ENCODE results near the gene CAPN2.

The CAPN2 gene

GRCh38 chr1:223750730-223751570, 38.6 kb downstream of the CAPN2 start:
- peak overlapping the region in 1 of 3 experiments; percentile 10 for H3K4me3 Mint-ChIP-seq
- peaks cover 11% of the 10 kb centered on the region for H3K4me1 Mint-ChIP-seq
- peaks cover 5% of the 10 kb centered on the region for H3K27me3 Mint-ChIP-seq (ENCODE audit: low read depth)
- TF ChIP-seq CTCF (IDR thresholded peaks at IDR 0.05; ENCODE audit: unreplicated experiment in 3 of 3), result no peak
- no peaks in the 10 kb centered on the region for H3K9me3 Mint-ChIP-seq
- peaks cover 55% of the 10 kb centered on the region for H3K36me3 Mint-ChIP-seq (ENCODE audit: low read depth)
- H3K27ac Mint-ChIP-seq, result no peak overlapping the region

GRCh38 chr1:223751696-223752095, 39.4 kb downstream of the CAPN2 start:
- Mint-ChIP-seq H3K27me3 (ENCODE audit: low read depth) (peaks cover 5% of the 10 kb centered on the region), H3K4me3 (no peak overlapping the region), H3K36me3 (ENCODE audit: low read depth) (peaks cover 50% of the 10 kb centered on the region), H3K9me3 (no peaks in the 10 kb centered on the region), H3K4me1 (peaks cover 11% of the 10 kb centered on the region), H3K27ac (no peak overlapping the region)
- TF ChIP-seq CTCF (IDR thresholded peaks at IDR 0.05; ENCODE audit: unreplicated experiment in 3 of 3), result no peak

GRCh38 chr1:223752721-223753515, 40.6 kb downstream of the CAPN2 start:
- H3K27me3 Mint-ChIP-seq (ENCODE audit: low read depth), result no peaks in the 10 kb centered on the region
- H3K4me1 Mint-ChIP-seq, result peaks cover 4% of the 10 kb centered on the region
- no peak overlapping the region for H3K27ac Mint-ChIP-seq
- H3K9me3 Mint-ChIP-seq, result no peaks in the 10 kb centered on the region
- no peak for TF ChIP-seq CTCF (IDR thresholded peaks at IDR 0.05; ENCODE audit: unreplicated experiment in 3 of 3)
- no peak overlapping the region for H3K4me3 Mint-ChIP-seq
- peaks cover 46% of the 10 kb centered on the region for H3K36me3 Mint-ChIP-seq (ENCODE audit: low read depth)

GRCh38 chr1:223754681-223755431, 42.5 kb downstream of the CAPN2 start:
- no peak overlapping the region for H3K4me3 Mint-ChIP-seq
- no peak for TF ChIP-seq CTCF (IDR thresholded peaks at IDR 0.05; ENCODE audit: unreplicated experiment in 3 of 3)
- H3K27ac Mint-ChIP-seq, result no peak overlapping the region
- H3K4me1 Mint-ChIP-seq, result no peaks in the 10 kb centered on the region
- no peaks in the 10 kb centered on the region for H3K9me3 Mint-ChIP-seq
- H3K27me3 Mint-ChIP-seq (ENCODE audit: low read depth), result no peaks in the 10 kb centered on the region
- H3K36me3 Mint-ChIP-seq (ENCODE audit: low read depth), result peaks cover 56% of the 10 kb centered on the region

GRCh38 chr1:223755432-223755792, 43.1 kb downstream of the CAPN2 start:
- Mint-ChIP-seq H3K4me1 (no peaks in the 10 kb centered on the region), H3K36me3 (ENCODE audit: low read depth) (peaks cover 54% of the 10 kb centered on the region), H3K4me3 (no peak overlapping the region), H3K27ac (no peak overlapping the region), H3K27me3 (ENCODE audit: low read depth) (no peaks in the 10 kb centered on the region), H3K9me3 (no peaks in the 10 kb centered on the region)
- no peak for TF ChIP-seq CTCF (IDR thresholded peaks at IDR 0.05; ENCODE audit: unreplicated experiment in 3 of 3)
